Neural cell (in vitro differentiated cells): ENCODE results near the gene UBL4B. TPM values are rescaled to one million over a fixed set of nuclear protein-coding genes. Genes with fewer than 3 reads are reported as not detected.

ENCODE experiments used
- H2AFZ ChIP-seq: fragments of 200-600, 300-800 bp; sonication (generic), shearing (Covaris generic); 2 replicates; pipeline ENCODE4 v1.6.0; 2014; ENCODE audit warnings: low read depth, mild to moderate bottlenecking, antibody characterized with exemption, low read length, moderate library complexity
- H3F3A ChIP-seq: fragments of 200-600 bp; shearing (Covaris generic); 2 replicates; pipeline ENCODE4 v1.6.1; 2016; ENCODE audit warnings: mild to moderate bottlenecking, moderate library complexity, mixed read lengths, antibody characterized with exemption, low read length; ENCODE audit not compliant: insufficient read depth, poor library complexity, severe bottlenecking
- H3K27ac ChIP-seq: fragments of 200-600, 300-800 bp; sonication (generic), shearing (Covaris generic); 2 replicates; pipeline ENCODE4 v1.5.1; 2014; ENCODE audit warnings: mild to moderate bottlenecking, low read length, moderate library complexity
- H3K27me3 ChIP-seq: fragments of 300-800, 200-600 bp; sonication (generic), shearing (Covaris generic); 2 replicates; pipeline ENCODE4 v1.6.0; 2014; ENCODE audit warnings: mild to moderate bottlenecking, low read depth, low read length, moderate library complexity; ENCODE audit not compliant: insufficient read depth
- H3K36me3 ChIP-seq: fragments of 300-800, 200-600 bp; sonication (generic), shearing (Covaris generic); 2 replicates; pipeline ENCODE4 v1.5.1; 2014; ENCODE audit warnings: mild to moderate bottlenecking, antibody characterized with exemption, low read length, moderate library complexity; ENCODE audit not compliant: insufficient read depth
- H3K4me2 ChIP-seq: fragments of 300-800, 200-600 bp; sonication (generic), shearing (Covaris generic); 2 replicates; pipeline ENCODE4 v1.6.0; 2014; ENCODE audit warnings: mild to moderate bottlenecking, low read length
- H3K4me3 ChIP-seq: fragments of 300-800, 200-600 bp; sonication (generic), shearing (Covaris generic); 2 replicates; pipeline ENCODE4 v1.5.1; 2014; ENCODE audit warnings: mild to moderate bottlenecking, low read length, moderate library complexity
- H3K79me2 ChIP-seq: fragments of 200-600 bp; shearing (Covaris generic); replicated peaks from 2 replicates; pipeline ENCODE4 v1.6.0; 2014; ENCODE audit warnings: mild to moderate bottlenecking, low read length, moderate library complexity; ENCODE audit not compliant: insufficient read depth
- H3K9ac ChIP-seq: fragments of 300-800, 200-600 bp; sonication (generic), shearing (Covaris generic); 2 replicates; pipeline ENCODE4 v1.6.1; 2016; ENCODE audit warnings: mild to moderate bottlenecking, low read length, mixed read lengths
- H3K9me2 ChIP-seq: fragments of 200-600 bp; shearing (Covaris generic); 2 replicates; pipeline ENCODE4 v1.6.1; 2016; ENCODE audit warnings: mild to moderate bottlenecking, low read length, mixed read lengths; ENCODE audit not compliant: insufficient read depth
- H3K9me3 ChIP-seq: fragments of 200-600, 300-800 bp; sonication (generic), shearing (Covaris generic); 2 replicates; pipeline ENCODE4 v1.6.1; 2016; ENCODE audit warnings: mild to moderate bottlenecking, mixed run types, low read length, moderate library complexity, mixed read lengths
- H4K20me1 ChIP-seq: fragments of 200-600 bp; shearing (Covaris generic); 2 replicates; pipeline ENCODE4 v1.6.1; 2016; ENCODE audit warnings: mild to moderate bottlenecking, mixed run types; ENCODE audit not compliant: insufficient read depth
- CTCF ChIP-seq: fragments of 450-650 bp; IDR thresholded peaks from 2 replicates; pipeline ENCODE4 v1.5.1; 2014; ENCODE audit warnings: antibody characterized with exemption, mild to moderate bottlenecking, moderate library complexity; ENCODE audit not compliant: poor library complexity, severe bottlenecking
- EP300 ChIP-seq: fragments of 450-650 bp; conservative IDR thresholded peaks from 2 replicates; pipeline ENCODE4 v1.6.1; 2014; ENCODE audit warnings: antibody characterized with exemption, mild to moderate bottlenecking, moderate library complexity; ENCODE audit not compliant: poor library complexity, severe bottlenecking
- EZH2 ChIP-seq: fragments of 200-600, 300-800 bp; shearing (Covaris generic), sonication (generic); IDR thresholded peaks from 2 replicates; pipeline ENCODE4 v1.6.1; 2014; ENCODE audit warnings: antibody characterized with exemption, low read length, borderline replicate concordance, mild to moderate bottlenecking; ENCODE audit not compliant: insufficient read depth, poor library complexity, severe bottlenecking
- MXI1 ChIP-seq: fragments of 450-650 bp; conservative IDR thresholded peaks from 2 replicates; pipeline ENCODE4 v1.6.1; 2014; ENCODE audit warnings: antibody characterized with exemption, mild to moderate bottlenecking; ENCODE audit not compliant: poor library complexity, severe bottlenecking
- POLR2AphosphoS5 ChIP-seq: IDR thresholded peaks from 2 replicates; pipeline ENCODE4 v1.6.1; 2012
- RAD21 ChIP-seq: fragments of 450-650 bp; conservative IDR thresholded peaks from 2 replicates; pipeline ENCODE4 v1.6.1; 2014; ENCODE audit warnings: antibody characterized with exemption, mild to moderate bottlenecking, moderate library complexity
- SMC3 ChIP-seq: fragments of 450-650 bp; conservative IDR thresholded peaks from 2 replicates; pipeline ENCODE4 v1.6.1; 2014; ENCODE audit warnings: antibody characterized with exemption, mild to moderate bottlenecking, moderate library complexity; ENCODE audit not compliant: poor library complexity
- TAF1 ChIP-seq: IDR thresholded peaks from 2 replicates; pipeline ENCODE4 v1.6.1; 2012; ENCODE audit warnings: low read depth
- polyA plus RNA-seq: library from polyadenylated mRNA; depleted of rRNA; stranded (reverse); fragments of >200 nt; gene quantifications from 2 replicates; pipeline ENCODE4 v1.2.3, GENCODE V29; 2014
- TF ChIP-seq, protein P1 (sequence below): IDR thresholded peaks from 2 replicates; pipeline ENCODE4 v1.6.1; 2012; ENCODE audit warnings: borderline replicate concordance

UBL4B gene
- polyA plus RNA-seq, 1 donor from 2014 or later, result not detected

DNA sequence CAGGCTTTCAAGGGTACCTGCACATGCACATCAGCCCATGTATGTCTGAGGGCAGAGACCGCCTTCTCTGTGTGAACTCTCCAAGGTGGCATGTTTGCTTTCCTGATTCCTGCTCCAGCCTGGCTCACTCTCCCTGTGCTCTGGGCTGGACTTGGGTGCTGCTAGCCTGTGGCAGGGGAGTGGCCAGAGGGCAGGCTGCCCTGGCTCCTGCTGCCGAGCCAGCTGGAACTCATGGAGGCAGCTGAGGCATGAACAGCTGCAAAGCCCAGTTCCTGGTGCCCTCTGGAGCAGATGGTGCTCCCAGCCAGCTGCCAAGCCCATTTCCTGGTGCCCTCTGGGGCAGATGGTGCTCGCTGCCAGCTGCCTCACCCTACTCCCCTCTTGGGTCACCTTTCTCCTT lies 7.6 kb downstream of the UBL4B start:
- H3K9ac ChIP-seq, result no peak overlapping the region
- no peaks in the 10 kb centered on the region for H3K27me3 ChIP-seq
- H3K4me2 ChIP-seq, result no peak overlapping the region
- H3F3A ChIP-seq, result no peaks in the 10 kb centered on the region
- no peak overlapping the region for H2AFZ ChIP-seq
- no peaks in the 10 kb centered on the region for H3K9me2 ChIP-seq
- no peaks in the 10 kb centered on the region for H4K20me1 ChIP-seq
- H3K9me3 ChIP-seq, result no peaks in the 10 kb centered on the region
- no peak overlapping the region for H3K27ac ChIP-seq
- no peak for TF ChIP-seq TAF1
- TF ChIP-seq EZH2, result no peak
- TF ChIP-seq, protein P1, sequence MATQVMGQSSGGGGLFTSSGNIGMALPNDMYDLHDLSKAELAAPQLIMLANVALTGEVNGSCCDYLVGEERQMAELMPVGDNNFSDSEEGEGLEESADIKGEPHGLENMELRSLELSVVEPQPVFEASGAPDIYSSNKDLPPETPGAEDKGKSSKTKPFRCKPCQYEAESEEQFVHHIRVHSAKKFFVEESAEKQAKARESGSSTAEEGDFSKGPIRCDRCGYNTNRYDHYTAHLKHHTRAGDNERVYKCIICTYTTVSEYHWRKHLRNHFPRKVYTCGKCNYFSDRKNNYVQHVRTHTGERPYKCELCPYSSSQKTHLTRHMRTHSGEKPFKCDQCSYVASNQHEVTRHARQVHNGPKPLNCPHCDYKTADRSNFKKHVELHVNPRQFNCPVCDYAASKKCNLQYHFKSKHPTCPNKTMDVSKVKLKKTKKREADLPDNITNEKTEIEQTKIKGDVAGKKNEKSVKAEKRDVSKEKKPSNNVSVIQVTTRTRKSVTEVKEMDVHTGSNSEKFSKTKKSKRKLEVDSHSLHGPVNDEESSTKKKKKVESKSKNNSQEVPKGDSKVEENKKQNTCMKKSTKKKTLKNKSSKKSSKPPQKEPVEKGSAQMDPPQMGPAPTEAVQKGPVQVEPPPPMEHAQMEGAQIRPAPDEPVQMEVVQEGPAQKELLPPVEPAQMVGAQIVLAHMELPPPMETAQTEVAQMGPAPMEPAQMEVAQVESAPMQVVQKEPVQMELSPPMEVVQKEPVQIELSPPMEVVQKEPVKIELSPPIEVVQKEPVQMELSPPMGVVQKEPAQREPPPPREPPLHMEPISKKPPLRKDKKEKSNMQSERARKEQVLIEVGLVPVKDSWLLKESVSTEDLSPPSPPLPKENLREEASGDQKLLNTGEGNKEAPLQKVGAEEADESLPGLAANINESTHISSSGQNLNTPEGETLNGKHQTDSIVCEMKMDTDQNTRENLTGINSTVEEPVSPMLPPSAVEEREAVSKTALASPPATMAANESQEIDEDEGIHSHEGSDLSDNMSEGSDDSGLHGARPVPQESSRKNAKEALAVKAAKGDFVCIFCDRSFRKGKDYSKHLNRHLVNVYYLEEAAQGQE, result no peak
- no peak for TF ChIP-seq MXI1
- TF ChIP-seq RAD21, result no peak
- no peak for TF ChIP-seq EP300
- no peak for TF ChIP-seq SMC3
- TF ChIP-seq CTCF, result no peak
- TF ChIP-seq POLR2AphosphoS5, result no peak
- H3K4me3 ChIP-seq, result no peak overlapping the region
- H3K79me2 ChIP-seq, result no peaks in the 10 kb centered on the region
- H3K36me3 ChIP-seq, result no peaks in the 10 kb centered on the region

DNA sequence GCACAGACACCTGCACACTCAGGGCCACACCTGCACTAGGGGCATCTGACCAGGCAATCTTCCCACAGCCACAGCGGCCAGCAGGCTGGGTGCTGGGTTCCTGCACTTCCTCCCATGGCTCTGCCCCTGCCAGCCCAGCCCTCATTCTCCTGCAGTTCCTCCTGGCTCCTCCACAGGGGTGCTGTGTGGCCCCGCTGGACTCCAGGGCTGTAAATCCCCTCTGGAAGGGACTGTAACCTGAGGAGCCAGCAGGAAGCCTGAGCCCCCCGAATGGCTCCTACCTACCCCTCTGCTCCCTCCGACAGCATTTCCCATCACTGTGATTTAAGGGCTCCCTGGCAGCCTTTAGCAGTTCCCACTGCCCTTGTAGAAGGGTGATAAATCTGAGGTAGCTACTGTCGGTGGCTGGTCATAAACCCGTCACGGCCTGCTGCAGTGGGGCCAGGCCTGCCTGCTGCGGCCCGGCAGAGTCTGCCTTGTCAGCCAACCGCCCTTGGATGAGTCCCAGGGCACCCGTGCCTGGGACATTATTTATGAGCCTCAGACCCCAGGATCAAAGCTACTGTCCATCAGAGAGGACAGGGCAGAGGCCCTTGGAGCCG lies 8.8 kb downstream of the UBL4B start:
- Histone ChIP-seq H4K20me1 (no peaks in the 10 kb centered on the region), H3K27me3 (no peaks in the 10 kb centered on the region), H3K4me2 (no peak overlapping the region), H3K4me3 (no peak overlapping the region), H3F3A (no peaks in the 10 kb centered on the region), H3K36me3 (no peaks in the 10 kb centered on the region), H3K9ac (no peak overlapping the region), H3K9me3 (peaks cover 1% of the 10 kb centered on the region), H2AFZ (no peak overlapping the region), H3K79me2 (no peaks in the 10 kb centered on the region), H3K27ac (no peak overlapping the region), H3K9me2 (no peaks in the 10 kb centered on the region)
- TF ChIP-seq, protein P1, result no peak
- TF ChIP-seq EP300 (no peak), EZH2 (no peak), MXI1 (no peak), CTCF (no peak), TAF1 (no peak), POLR2AphosphoS5 (no peak), RAD21 (no peak), SMC3 (no peak)
